ENCODE measurements around the gene MBD6.

DNA sequence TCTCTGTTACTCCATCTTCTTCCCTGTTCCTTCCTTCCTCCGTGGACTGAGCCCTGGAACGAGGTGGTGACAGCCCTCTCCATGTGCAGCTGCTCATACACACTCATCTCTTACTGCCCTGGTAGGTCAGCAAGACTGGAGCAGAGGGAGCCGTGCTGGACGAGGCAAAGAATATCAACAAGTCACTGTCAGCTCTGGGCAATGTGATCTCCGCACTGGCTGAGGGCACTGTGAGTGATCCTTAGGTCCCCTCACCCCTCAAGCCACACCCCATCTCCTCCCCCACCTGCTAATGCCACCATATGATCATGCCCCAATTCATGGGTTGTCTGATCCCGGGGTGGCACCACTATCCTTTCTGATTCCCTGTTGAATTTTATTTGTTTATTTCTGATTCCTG lies 46.2 kb downstream of the MBD6 start:
- TF ChIP-seq, protein P1, sequence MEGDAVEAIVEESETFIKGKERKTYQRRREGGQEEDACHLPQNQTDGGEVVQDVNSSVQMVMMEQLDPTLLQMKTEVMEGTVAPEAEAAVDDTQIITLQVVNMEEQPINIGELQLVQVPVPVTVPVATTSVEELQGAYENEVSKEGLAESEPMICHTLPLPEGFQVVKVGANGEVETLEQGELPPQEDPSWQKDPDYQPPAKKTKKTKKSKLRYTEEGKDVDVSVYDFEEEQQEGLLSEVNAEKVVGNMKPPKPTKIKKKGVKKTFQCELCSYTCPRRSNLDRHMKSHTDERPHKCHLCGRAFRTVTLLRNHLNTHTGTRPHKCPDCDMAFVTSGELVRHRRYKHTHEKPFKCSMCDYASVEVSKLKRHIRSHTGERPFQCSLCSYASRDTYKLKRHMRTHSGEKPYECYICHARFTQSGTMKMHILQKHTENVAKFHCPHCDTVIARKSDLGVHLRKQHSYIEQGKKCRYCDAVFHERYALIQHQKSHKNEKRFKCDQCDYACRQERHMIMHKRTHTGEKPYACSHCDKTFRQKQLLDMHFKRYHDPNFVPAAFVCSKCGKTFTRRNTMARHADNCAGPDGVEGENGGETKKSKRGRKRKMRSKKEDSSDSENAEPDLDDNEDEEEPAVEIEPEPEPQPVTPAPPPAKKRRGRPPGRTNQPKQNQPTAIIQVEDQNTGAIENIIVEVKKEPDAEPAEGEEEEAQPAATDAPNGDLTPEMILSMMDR (IDR thresholded peaks at IDR 0.05 in 4 of 5, conservative IDR thresholded peaks at IDR 0.05 in 1 of 5), result no peak
- no peak for TF ChIP-seq POLR2A (IDR thresholded peaks at IDR 0.05)
